ENCODE results near the gene UVRAG. TPM values are rescaled to one million over a fixed set of nuclear protein-coding genes. Genes with fewer than 3 reads are reported as not detected.
"Not testable (repeated sequence)": the region's sequence is repeated elsewhere in the genome, so short reads cannot be mapped to it uniquely, and the experiment has no call there.

UVRAG gene
- total and polyA plus RNA-seq, 2 donors from 2014 or later, result 7.2 to 27.9 TPM

DNA sequence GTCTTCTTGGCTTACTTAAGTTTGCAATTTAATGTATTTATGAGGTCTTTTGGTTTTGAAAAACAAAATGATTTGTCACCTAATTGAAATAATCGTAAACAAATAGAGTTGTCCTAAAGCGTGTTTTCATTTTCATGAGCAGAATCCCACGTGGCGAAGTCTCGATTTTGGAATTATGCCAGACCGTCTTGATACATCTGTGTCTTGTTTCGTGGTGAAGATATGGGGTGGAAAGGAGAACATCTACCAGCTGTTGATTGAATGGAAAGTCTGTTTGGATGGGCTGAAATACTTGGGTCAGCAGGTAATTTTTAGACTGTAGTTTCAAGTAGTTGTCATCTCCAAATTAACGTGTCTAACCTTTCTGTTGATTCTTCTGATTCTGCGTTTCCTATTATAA lies 64.7 kb downstream of the UVRAG start:
- intact Hi-C loops (cut with DNase I), result no loop called here
- H3K36me3 ChIP-seq (ENCODE audit: control insufficient read depth in 2 of 3, insufficient read depth in 3 of 3, low read length in 3 of 3), result peaks cover 0 to 2% (median 0%) of the 10 kb centered on the region in 3 donors
- H3K27me3 ChIP-seq (ENCODE audit: control insufficient read depth, insufficient read depth, low read length), result no peaks in the 10 kb centered on the region
- DNase-seq (no peak), FAIRE-seq (no peak)
- TF ChIP-seq, protein P1, sequence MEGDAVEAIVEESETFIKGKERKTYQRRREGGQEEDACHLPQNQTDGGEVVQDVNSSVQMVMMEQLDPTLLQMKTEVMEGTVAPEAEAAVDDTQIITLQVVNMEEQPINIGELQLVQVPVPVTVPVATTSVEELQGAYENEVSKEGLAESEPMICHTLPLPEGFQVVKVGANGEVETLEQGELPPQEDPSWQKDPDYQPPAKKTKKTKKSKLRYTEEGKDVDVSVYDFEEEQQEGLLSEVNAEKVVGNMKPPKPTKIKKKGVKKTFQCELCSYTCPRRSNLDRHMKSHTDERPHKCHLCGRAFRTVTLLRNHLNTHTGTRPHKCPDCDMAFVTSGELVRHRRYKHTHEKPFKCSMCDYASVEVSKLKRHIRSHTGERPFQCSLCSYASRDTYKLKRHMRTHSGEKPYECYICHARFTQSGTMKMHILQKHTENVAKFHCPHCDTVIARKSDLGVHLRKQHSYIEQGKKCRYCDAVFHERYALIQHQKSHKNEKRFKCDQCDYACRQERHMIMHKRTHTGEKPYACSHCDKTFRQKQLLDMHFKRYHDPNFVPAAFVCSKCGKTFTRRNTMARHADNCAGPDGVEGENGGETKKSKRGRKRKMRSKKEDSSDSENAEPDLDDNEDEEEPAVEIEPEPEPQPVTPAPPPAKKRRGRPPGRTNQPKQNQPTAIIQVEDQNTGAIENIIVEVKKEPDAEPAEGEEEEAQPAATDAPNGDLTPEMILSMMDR (IDR thresholded peaks at IDR 0.05; ENCODE audit: borderline replicate concordance, extremely low read depth, insufficient read depth), result no peak
- no peak overlapping the region for H3K4me3 ChIP-seq (ENCODE audit: low read length in 3 of 3)
- H3K9me3 ChIP-seq (ENCODE audit: control insufficient read depth in 2 of 3, insufficient read depth in 1 of 3, low read length in 3 of 3), result no peaks in the 10 kb centered on the region
- H3K27ac ChIP-seq (ENCODE audit: low read depth in 2 of 2, low read length in 2 of 2), result no peak overlapping the region
- no peak overlapping the region for H3K9ac ChIP-seq (ENCODE audit: low read length in 3 of 3)
- no peaks in the 10 kb centered on the region for H3K4me1 ChIP-seq (ENCODE audit: control insufficient read depth in 2 of 3, insufficient read depth in 2 of 3, low read depth in 1 of 3, low read length in 3 of 3)

DNA sequence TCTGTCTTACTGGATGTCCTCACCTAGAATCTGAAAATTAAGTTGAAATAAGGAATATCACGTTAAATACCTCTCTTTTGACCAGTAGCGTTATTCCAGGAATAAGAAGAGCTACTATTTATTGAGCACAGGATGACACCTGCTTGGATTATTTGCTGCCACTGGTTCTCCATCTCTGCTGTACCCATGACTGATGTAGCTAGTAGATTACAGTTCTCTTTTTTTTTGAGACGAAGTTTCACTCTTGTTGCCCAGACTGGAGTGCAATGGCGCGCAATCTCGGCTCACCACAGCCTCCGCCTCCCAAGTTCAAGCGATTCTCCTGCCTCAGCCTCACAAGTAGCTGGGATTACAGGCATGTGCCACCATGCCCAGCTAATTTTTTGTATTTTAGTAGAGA lies 65.3 kb downstream of the UVRAG start:
- intact Hi-C loops (cut with DNase I); H3K9me3 ChIP-seq (ENCODE audit: control insufficient read depth in 2 of 3, insufficient read depth in 1 of 3, low read length in 3 of 3); H3K36me3 ChIP-seq (ENCODE audit: control insufficient read depth in 2 of 3, insufficient read depth in 3 of 3, low read length in 3 of 3); H3K4me3 ChIP-seq (ENCODE audit: low read length in 3 of 3); H3K9ac ChIP-seq (ENCODE audit: low read length in 3 of 3); H3K4me1 ChIP-seq (ENCODE audit: control insufficient read depth in 2 of 3, insufficient read depth in 2 of 3, low read depth in 1 of 3, low read length in 3 of 3); H3K27me3 ChIP-seq (ENCODE audit: control insufficient read depth, insufficient read depth, low read length); FAIRE-seq; DNase-seq; H3K27ac ChIP-seq (ENCODE audit: low read depth in 2 of 2, low read length in 2 of 2): not testable (repeated sequence)

- no peak for FAIRE-seq
Measured at GRCh38 chr11:75884321-75884720, 69.3 kb downstream of the UVRAG start.

GRCh38 chr11:75888416-75888815 lies 73.4 kb downstream of the UVRAG start:
- peaks cover 0 to 6% (median 2%) of the 10 kb centered on the region in 3 donors for H3K36me3 ChIP-seq (ENCODE audit: control insufficient read depth in 2 of 3, insufficient read depth in 3 of 3, low read length in 3 of 3)
- H3K4me3 ChIP-seq (ENCODE audit: low read length in 3 of 3), result no peak overlapping the region
- intact Hi-C loops (cut with DNase I), result no loop called here
- TF ChIP-seq, protein P1 (IDR thresholded peaks at IDR 0.05; ENCODE audit: borderline replicate concordance, extremely low read depth, insufficient read depth), result no peak
- no peaks in the 10 kb centered on the region for H3K27me3 ChIP-seq (ENCODE audit: control insufficient read depth, insufficient read depth, low read length)
- FAIRE-seq (no peak), DNase-seq (no peak)
- H3K9ac ChIP-seq (ENCODE audit: low read length in 3 of 3), result no peak overlapping the region
- H3K9me3 ChIP-seq (ENCODE audit: control insufficient read depth in 2 of 3, insufficient read depth in 1 of 3, low read length in 3 of 3), result no peaks in the 10 kb centered on the region
- H3K4me1 ChIP-seq (ENCODE audit: control insufficient read depth in 2 of 3, insufficient read depth in 2 of 3, low read depth in 1 of 3, low read length in 3 of 3), result no peaks in the 10 kb centered on the region
- no peak overlapping the region for H3K27ac ChIP-seq (ENCODE audit: low read depth in 2 of 2, low read length in 2 of 2)

More at GRCh38 chr11:75884321-75884720, 69.3 kb downstream of the UVRAG start:
- Histone ChIP-seq H3K9me3 (ENCODE audit: control insufficient read depth in 2 of 3, insufficient read depth in 1 of 3, low read length in 3 of 3) (no peaks in the 10 kb centered on the region), H3K9ac (ENCODE audit: low read length in 3 of 3) (no peak overlapping the region), H3K4me3 (ENCODE audit: low read length in 3 of 3) (no peak overlapping the region), H3K27me3 (ENCODE audit: control insufficient read depth, insufficient read depth, low read length) (no peaks in the 10 kb centered on the region), H3K4me1 (ENCODE audit: control insufficient read depth in 2 of 3, insufficient read depth in 2 of 3, low read depth in 1 of 3, low read length in 3 of 3) (no peaks in the 10 kb centered on the region), H3K36me3 (ENCODE audit: control insufficient read depth in 2 of 3, insufficient read depth in 3 of 3, low read length in 3 of 3) (peaks cover 0 to 2% (median 0%) of the 10 kb centered on the region in 3 donors), H3K27ac (ENCODE audit: low read depth in 2 of 2, low read length in 2 of 2) (no peak overlapping the region)
- TF ChIP-seq, protein P1 (IDR thresholded peaks at IDR 0.05; ENCODE audit: borderline replicate concordance, extremely low read depth, insufficient read depth), result no peak
- DNase-seq, result no peak
- intact Hi-C loops (cut with DNase I), result no loop called here

Measured in kidney (tissue), 14 donors.